Stimulated activated CD4-positive, alpha-beta T cell treated with anti-CD3 and anti-CD28 coated beads, Interleukin-12 subunit alpha, Interleukin-12 subunit beta, amount 100 ng/mL, for 48 hours (primary cell): Measurements from ENCODE around the gene IQSEC1.

Experiments used
- DNase-seq, 3 donors: peaks; one replicate each; pipeline ENCODE4 v3.0.0-alpha.2; 2020; ENCODE audit warnings: low read depth in 2 of 3, low spot score in 1 of 3

IQSEC1 gene

DNA sequence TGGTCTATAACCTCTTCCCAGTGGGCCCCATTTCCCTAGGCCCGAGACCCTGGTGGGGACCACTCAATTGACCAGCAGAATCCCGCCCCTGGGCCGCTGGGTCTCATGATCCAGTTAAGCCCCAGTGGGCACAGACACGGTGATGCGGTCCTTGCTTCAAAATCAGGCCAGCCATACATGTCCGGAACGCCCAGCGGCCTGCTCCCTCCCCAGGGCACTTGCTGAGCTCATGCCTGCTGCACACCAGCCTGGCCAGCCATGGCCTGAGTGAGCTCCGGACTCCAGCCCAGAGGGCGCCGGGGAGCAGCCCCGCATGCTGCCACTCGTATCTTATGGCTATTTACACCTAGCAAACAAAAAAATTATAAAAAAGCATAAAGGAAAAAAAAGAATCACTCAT, 34.4 kb upstream of the IQSEC1 start:
- no peak for DNase-seq

DNA sequence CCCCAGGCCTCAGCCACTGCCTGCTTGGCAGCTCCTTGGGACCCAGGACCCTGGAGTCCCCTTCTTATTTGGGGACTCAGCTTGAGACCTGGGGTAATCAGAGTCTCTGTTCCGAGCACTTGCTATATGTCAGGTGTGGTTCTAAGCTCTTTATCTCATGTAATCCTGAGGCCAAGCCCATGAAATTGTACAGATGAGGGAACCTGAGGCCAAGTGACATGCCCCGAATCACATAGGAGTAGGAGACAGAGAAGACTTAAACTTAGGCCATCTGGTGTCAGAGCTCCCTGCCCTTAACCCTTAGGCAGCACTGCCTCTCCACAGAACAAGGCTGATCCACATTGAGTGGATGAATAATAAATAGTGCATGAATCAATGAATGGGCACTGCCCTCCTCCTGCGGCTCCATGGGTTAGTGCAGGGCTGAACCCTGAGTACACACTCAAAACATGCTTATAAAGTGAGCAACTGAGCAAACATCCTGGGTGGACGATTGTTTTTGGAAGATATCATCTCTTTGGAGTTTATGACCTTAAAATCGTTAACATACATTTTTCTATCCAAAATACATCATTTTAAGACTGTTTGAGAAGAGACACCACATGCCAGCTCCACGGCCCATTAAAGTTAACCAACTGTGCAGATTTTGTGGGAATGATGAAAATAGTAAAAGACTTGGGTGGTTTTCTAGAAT, 33.2 kb upstream of the IQSEC1 start:
- DNase-seq = no peak

DNA sequence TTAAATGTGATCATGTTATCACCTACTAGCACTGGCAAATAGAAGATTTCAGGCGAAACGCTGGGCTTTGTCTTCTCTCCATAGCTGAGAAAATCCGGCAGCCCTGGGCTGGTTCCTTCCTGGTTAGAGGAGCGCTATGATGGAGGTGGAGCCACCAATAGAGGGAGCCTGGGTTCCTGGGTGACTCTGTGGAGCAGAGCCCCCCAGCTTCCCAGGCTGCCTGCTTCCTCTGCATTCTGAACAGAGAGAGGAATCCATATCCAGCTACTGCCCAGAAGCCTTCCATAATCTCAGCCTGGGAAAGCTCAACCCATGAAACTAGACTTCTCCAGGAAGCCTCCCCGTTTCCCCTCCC, 32.6 kb upstream of the IQSEC1 start:
- DNase-seq = no peak

DNA sequence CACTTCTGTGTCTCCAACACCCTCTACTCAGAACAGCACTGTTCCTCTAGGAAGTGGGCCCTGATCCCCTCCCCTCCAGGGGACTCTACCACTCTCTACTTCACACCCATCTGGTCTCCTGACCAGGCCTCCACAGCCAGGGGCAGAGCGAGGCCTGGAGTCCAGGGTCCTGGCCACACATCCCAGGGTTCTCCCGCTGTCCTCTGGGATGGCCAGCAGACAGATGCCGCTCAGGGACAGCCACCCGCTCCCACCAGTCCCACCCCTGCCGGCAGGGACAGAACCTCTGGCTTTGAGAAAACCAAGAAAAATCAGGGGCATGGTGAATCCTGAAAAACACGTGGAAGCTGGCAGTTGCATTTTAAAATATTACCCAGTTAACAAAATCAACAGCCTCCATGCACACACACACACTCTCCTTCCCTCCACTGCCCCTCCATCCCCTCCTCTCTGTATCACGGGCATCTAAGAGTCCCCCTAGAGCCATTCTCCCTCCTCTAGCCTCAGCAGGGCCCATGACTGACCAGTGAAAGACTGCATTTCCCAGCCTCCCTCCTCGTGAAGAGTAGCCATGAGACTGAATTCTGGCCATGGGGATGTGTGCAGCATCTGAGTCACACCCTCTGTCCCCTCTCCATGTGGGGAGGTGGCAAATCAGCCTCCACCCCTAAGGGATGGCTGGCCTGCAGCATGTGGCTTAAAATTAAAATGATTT, 32.1 kb upstream of the IQSEC1 start:
- no peak for DNase-seq

DNA sequence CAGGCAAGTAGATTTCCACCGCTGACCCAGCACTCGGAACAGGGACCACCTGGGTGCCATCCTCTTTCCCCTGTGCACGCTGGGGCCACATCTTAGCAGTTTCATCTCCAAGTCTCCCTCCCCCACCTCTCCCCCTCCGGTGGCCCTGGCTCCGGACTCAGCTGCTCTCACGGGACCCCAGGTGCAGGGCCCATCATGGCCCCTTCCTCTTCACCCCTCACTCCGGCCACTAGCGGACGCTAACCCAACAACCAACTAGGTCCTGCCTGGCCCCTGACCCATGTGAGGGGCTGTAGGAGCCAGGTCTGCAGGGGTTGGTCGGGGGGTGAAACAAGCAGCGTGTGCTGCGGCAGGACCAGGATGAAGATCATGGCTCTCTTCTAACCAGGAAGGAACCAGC, 31.3 kb upstream of the IQSEC1 start:
- no peak for DNase-seq

DNA sequence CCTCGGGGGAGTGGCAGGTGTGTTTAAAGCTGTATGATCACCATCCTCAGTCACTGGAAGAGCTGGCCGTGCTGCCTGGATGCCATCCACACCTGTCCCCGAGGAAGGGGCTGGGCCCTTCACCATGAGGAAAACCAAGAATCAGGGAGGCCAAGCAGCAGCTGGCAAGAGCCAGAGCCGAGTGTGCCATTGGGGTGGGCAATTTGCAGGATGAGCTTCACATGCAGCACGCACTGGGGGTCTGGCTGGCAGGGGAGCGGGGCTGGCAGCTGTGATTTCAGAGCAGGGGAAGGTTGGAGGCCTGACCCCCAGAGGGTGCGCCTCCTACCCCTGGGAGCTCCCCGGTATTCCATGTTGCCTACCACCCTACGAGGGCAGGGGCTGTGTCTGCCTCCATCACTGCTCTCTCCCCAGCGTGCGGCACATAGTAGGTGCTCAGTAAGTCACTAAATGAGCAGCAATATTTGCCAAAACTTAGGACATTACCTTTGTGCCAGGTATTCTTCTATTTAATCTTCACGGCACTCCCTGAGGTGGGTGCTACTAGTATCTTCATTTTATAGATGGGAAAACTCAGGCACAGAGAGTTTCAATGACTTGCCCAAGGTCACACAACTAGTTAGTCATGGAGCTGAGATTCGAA, 30.3 kb upstream of the IQSEC1 start:
- no peak for DNase-seq

DNA sequence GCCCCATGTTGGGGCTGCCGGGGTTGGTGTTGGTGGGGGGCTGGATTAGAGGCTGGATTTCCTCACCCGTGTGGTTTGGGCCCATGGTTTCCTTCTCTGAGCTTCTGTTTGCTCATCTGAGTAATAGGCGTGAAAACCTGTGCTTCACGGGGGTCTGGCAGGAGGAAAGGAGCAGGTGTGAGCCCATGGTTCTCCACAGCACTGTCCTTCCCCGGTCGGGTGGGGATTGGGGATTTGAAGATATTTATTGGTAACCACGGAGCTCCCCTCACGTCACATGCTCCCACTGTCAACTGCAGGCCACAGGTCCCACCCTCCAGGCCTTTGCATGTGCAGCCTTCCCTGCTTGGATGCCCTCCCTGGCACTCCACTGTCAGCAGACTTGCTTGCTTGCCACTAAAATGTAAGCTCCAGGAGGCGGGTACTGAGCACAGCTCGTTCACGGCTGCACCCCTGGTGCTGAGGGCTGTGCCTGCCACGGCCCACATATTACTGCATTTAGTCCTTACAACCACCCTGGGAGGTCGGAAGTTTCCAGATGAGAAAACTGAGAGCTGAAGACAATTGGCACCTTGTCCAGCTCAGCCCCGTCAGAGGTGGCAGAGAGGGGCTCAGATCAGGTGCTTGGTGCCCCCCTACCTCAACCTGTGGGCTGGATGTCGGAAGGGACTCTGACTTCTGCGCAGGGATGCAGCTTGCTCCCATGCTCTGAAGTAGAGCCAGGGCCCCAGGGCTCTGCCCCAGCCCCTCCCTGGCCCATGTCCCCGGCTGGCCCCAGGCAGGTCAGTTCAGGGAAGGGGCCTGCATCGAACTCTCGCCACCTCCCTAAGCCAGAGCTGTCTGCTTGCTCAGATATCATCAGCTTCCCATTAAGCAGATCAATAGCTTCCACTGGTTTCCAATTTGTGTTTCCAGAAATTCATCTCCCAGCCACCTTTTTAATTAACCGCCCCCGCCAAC, 29.4 kb upstream of the IQSEC1 start:
- DNase-seq = no peak

DNA sequence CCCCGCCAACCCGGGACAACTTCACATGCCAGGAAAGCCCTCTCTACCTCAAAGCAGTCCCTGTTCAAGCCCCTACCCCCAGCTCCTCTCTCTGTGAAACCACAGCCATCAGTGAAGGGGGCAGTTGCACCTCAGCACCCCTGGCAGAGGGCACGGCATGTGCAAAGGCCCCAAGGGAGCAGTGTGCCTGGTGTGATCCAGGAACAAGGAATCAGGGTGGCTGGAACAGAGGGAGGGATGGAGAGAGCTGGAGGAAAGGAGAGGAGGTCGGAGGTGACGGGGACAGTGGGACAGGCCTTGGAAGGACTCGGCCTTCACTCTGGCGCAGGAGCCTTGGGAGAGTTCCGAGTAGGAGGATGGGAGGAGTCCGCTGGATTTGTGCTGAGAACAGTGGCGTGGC, 26.5 kb upstream of the IQSEC1 start:
- DNase-seq = no peak

DNA sequence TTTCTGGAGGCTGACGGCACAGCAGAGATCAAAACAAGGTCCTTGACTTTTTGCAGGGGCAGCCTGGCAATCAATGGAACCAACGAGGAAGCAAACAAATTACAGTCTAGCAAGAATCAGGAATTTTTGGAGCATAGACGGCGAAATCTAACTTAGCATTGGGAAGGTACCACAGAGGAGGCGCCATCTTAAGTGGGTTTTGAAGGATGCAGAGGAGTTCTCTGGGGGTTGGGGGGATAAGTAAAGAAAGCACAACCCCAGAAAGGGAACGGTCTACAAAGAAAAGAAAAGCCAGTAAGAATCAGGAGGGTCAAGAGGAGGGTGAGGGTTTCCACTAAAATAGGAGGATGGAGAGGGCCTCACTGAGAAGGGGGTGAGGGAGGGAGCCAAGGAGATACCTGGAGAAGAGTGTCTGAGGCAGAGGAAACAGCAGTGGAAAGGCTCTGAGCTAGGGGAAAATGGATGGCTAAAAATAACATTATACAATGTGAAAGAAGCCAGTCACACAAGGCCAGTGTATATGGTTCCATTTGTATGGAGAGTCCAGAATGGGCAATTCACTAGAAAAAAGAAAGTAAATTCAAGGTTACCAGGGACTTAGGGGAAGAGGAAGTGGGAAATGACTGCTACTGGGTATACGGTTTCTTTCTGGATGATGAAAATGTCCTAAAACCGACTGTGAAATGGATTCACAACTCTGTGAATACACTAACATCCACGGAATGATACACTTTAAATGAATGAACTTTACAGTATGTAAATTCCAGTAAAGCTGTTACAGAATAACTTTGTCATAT, 25.2 kb upstream of the IQSEC1 start:
- DNase-seq = no peak

DNA sequence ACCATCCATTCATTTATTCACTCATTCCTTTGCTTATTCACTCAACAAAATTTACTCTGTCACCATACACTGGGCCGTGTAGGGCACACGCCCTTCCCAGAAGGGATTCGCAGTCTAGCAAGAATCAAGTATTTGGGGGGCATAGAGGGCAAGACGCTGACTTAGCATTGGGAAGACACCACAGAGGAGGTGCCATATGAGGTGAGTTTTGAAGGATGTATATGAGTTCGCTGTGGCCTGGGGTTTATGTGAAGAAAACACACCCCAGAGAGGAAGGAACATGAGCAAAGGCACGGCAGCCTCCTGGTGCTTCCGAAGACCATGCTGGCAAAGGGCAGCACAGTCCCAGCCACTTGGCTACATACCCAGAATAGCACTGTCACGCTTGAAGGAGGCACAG, 23.1 kb upstream of the IQSEC1 start:
- no peak for DNase-seq

DNA sequence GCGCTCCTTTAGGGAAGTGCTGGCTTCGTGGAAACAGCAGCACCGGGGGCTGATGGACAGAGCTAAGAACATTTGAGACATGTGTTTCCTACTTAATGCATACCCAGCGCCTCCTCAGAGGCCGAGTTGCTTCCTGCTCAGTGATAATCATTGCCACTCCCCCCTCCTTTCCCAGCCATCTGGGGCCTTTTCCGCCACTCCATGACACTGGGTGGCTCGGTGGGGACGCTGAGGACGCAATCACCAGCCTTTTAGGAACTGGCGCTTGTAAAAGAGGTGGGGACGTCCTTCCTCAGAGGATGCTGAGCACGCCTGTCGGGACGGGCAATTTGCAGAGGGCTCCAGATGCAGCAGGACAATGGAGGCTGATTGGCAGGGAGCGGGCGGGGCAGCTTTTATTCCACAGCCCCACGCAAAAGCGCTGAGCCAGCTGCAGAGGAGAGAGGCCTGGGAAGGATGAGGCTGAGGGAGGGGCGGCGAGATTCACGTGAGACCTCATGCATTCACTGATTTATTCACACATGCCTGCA, 22.2 kb upstream of the IQSEC1 start:
- DNase-seq = no peak

DNA sequence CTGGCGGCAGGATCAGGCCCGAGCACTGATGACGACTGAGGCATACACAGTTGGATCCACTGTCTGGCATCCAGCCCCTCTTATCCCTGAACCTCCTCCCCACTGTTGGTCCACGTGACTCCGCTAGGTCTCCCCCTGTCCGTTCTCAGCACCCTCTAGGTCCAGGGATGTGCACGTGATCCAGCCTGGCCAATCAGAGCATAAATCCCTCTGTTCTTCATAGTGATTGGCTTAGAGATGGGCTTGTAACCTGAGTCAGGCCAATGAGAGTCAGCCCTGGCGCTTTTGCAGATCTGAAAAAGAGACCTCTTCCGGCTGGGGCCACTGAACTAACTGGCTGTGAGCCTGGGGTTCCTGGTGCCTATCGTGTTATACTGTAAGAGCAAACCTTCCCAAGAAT, 20.5 kb upstream of the IQSEC1 start:
- no peak for DNase-seq

DNA sequence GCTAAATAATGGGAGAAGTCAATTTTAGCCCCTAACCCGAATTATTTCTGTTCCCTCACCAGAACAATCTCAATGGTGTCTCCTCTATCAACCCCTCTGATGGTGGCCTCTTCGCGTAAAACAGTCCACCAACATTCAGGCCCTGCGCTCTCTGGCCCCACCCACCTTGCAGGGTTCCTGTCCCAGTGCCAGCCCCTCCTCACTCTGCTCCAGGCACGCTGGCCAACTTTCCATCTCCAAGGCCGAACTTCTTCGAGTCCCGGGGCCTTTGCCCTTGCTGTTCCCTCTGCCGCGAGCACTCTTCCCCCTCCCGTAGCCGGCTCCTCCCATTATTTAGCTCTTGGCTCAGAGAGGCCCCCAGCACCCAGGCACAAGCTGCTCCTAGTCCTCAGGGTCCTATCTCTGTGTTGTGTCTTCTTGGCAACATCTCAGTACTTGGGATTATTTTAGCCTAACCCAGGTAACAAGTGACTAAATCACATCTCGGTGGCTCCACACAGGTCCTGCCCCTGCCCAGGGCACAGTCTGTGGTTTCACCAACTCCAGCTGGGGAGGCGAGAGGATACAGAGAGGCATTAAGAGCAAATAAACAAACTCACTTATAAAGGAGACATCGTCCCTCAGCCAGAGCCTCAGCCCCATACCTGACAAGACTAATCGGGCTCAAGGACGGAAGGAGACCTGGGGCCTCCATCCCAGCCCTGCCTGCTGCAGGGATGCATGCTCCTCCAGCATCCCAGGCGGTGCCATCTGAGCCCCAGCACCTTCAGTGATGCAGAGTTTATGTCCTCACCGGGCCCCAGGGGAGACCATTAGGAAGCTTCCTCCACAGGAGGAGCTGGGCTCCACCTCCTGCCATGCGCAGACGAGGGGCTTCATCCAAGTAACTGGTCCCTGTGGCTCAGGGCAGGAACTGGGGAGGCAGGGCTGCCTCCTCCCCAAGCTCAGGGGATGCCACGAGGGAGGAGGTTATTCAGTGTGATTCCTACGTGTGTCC, 19.7 kb upstream of the IQSEC1 start:
- DNase-seq = no peak

DNA sequence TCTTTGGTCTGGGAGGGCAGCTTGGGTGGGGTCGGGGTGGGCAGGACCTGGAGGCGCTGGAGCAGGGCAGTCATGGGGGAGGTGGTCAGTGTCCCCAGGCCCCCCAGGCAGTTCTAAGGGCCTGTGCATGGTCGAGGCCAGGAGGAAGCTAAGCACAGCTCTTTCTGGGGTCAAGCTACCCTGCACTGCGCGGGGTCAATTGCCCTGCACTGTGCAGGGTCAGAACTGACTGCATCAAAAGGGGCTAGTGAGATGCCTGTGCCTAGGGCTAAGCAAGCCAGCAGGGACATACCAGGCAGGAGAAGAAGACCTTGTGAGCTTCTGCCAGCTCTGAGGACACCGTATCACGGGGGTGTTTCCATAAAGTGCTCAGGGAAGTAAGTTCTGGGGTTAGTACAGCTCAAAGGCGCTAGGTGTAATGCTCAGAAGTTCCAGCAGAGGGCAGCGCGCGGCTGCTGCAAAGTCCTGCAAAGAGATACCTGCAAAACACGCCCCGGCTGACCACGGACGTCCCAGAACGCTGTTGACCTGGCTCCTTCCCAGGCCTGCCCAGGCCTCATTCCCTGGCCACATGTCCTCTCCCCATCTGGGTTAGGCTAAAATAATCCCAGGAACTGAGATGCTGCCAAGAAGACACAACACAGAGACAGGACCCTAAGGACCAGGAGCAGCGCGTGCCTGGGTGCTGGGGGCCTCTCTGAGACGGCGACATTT, 18.8 kb upstream of the IQSEC1 start:
- peak; percentile 61 to 79 (median 73) for DNase-seq

DNA sequence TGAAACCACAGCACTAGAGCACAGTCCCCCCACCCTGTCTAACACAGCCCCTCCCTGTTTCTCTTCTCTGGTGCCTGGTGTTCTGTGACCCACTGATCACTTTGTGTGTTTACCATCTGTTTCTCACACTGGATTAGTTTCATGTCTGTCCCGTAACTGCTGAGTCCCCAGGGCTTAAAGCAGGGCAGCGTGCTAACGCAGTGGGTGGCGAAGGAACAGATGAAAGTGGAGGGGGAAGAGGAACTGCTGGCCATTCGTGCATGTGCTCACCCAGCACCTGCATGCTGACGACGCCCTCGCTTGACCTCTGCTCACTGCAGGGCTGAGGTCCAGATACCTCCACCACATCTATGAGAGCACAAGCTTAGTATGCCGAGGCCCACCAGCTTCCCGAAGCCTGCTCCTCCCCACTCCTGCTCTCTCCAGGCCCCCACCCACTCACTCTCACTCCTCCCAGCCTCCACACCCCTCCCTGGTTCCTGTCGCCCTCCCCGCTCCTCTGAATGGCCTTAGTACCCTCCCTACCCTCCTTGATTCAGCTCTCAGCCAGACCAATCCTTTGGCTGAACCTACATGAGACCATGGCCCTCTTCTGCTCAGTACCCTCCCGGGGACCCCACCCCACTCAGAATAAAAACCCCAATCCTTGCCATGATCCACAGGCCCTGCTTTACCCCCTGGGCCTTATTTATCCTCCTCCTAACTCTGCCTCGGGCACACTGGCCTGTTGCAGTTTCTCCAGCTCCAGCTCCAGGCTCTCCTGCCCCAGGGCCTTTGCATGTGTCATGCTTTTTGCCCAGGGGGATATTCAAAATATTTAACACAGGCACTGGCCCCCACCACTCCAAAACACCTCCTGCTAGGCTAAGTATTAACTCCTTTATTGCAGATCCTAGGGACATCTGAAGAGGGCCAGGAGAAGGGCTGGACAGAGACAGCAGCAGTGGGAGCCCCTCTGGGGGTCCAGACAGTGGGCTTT, 15.1 kb upstream of the IQSEC1 start:
- DNase-seq = no peak

DNA sequence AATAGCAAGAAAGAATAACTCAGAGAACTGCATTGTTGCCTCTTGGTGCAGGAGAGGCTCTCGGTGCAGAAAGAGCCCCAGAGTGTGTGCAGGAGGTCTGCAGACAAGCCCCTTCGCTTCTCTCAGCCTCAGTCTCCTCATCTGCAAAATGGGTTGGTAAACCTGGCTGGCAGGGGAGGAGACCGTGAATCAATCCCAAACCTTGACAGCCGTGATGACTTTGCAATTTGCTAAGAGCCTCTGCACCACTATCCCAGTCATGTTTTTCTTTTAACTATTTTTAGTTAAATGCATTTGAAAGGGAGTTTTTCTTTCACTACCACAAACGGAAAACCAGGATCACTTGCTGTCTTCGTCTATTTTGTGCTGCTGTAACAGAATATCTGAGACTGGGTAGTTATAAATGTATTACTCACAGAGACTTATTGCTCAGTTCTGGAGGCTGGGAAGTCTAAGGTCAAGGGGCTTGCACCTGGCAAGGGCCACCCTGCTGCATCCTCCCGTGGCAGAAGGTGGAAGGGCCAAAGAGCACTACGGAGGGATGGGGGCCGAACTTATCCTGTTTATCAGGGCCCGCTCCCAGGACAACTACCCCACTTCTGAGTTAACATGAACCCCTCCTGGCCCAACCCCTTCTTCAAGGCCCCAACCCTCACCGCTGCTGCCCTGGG, 14.2 kb upstream of the IQSEC1 start:
- DNase-seq = no peak

DNA sequence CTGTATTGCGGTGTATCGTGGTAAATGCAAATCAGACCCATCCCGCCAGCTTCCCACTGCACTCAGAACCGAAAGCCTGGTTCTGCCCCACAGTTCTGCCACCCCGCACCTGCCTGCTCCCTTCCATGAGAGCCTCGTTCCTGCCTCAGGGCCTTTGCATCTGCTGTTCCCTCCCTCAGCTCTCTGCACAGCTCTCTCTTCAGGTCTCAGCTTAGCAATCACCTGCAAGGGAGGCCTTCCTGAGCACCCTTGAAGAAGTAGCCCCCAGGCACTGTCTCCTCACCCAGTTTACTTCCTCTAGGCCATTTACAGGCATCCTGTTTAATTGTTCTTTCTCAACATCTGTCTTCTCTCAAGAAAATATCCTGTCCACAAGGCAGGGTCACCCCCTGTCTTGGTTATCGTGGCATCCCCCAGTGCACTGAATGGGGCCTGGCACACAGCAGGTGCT, 13.3 kb upstream of the IQSEC1 start:
- DNase-seq = no peak
